BJ (cell line): Measurements from ENCODE around the gene IL10RB. TPM values are rescaled to one million over a fixed set of nuclear protein-coding genes. Genes with fewer than 3 reads are reported as not detected.
"Not testable (repeated sequence)": the region's sequence is repeated elsewhere in the genome, so short reads cannot be mapped to it uniquely, and the experiment has no call there.

Source experiments
- CTCF ChIA-PET: fragments of 350-600 bp; formaldehyde crosslinking; extraction: SDS; loops from one replicate; lab custom pipeline; 2021; ENCODE audit warnings: antibody characterized with exemption, inconsistent platforms; lab: Yijun Ruan, JAX
- POLR2A ChIA-PET: fragments of 300-600 bp; sonication (Branson Sonifier 250); formaldehyde crosslinking; extraction: SDS; loops from one replicate; lab custom pipeline; 2021; ENCODE audit warnings: antibody characterized with exemption; lab: Charles Lee
- DNase-seq: peaks from one replicate; pipeline ENCODE4 v3.0.0-alpha.2; 2011; ENCODE audit warnings: low read depth
- H3K27me3 ChIP-seq: 2 replicates; pipeline ENCODE4 v1.6.0; 2011; ENCODE audit warnings: low read length; ENCODE audit not compliant: control insufficient read depth, insufficient read depth
- H3K36me3 ChIP-seq: 2 replicates; pipeline ENCODE4 v1.5.1; 2011; ENCODE audit warnings: low read length; ENCODE audit not compliant: control insufficient read depth, insufficient read depth
- H3K4me3 ChIP-seq: 2 replicates; pipeline ENCODE4 v1.5.1; 2011; ENCODE audit warnings: low read depth, mild to moderate bottlenecking, control low read depth, low read length
- CTCF ChIP-seq: IDR thresholded peaks from 2 replicates; pipeline ENCODE4 v1.5.1; 2011; ENCODE audit warnings: low read depth, mild to moderate bottlenecking, control low read depth, inconsistent platforms, low read length, moderate library complexity; ENCODE audit not compliant: insufficient read depth
- polyA plus RNA-seq: library from polyadenylated mRNA; depleted of rRNA; stranded (reverse); fragments of >200 nt; gene quantifications from 2 replicates; pipeline ENCODE4 v1.2.3, GENCODE V29; 2011

The IL10RB gene
- polyA plus RNA-seq, 1 experiment, result 56.8 TPM

GRCh38 chr21:33240404-33240803 is 25.8 kb upstream of the IL10RB start:
- ChIA-PET CTCF (no interaction called here), POLR2A (no interaction called here)
- no peak for DNase-seq
- Histone ChIP-seq H3K36me3 (peaks cover 1% of the 10 kb centered on the region), H3K4me3 (no peak overlapping the region), H3K27me3 (no peaks in the 10 kb centered on the region)
- no peak for TF ChIP-seq CTCF

GRCh38 chr21:33241846-33242245 is 24.3 kb upstream of the IL10RB start:
- no peak for DNase-seq
- CTCF ChIA-PET, result no interaction called here
- no peak for TF ChIP-seq CTCF
- Histone ChIP-seq H3K27me3 (no peaks in the 10 kb centered on the region), H3K4me3 (no peak overlapping the region), H3K36me3 (peaks cover 6% of the 10 kb centered on the region)
- POLR2A ChIA-PET, result no interaction called here

- H3K4me3 ChIP-seq, DNase-seq, POLR2A ChIA-PET, H3K27me3 ChIP-seq: not testable (repeated sequence)
- CTCF ChIA-PET, result interaction anchor here (1.0 kb wide), 1 partner anchor 9 kb away, joined by 3 read pairs; no protein-coding TSS in a partner anchor
- H3K36me3 ChIP-seq, result peaks cover 11% of the 10 kb centered on the region
Measured at GRCh38 chr21:33242846-33243245, 23.3 kb upstream of the IL10RB start.

- no peak overlapping the region for H3K4me3 ChIP-seq
- no peaks in the 10 kb centered on the region for H3K27me3 ChIP-seq
Measured at GRCh38 chr21:33244082-33244778, 21.9 kb upstream of the IL10RB start.

GRCh38 chr21:33244779-33245105 is 21.4 kb upstream of the IL10RB start:
- no peak for DNase-seq
- Histone ChIP-seq H3K27me3 (no peaks in the 10 kb centered on the region), H3K4me3 (no peak overlapping the region), H3K36me3 (peaks cover 16% of the 10 kb centered on the region)
- ChIA-PET POLR2A (no interaction called here), CTCF (no interaction called here)
- TF ChIP-seq CTCF, result no peak

More at GRCh38 chr21:33244082-33244778, 21.9 kb upstream of the IL10RB start:
- DNase-seq, result no peak
- peaks cover 11% of the 10 kb centered on the region for H3K36me3 ChIP-seq
- ChIA-PET CTCF (interaction anchor here (0.8 kb wide), 1 partner anchor 18 kb away, joined by 3 read pairs; no protein-coding TSS in a partner anchor), POLR2A (no interaction called here)
- no peak for TF ChIP-seq CTCF
